ENCODE measurements around the gene C2CD3.
"Not testable (repeated sequence)": the region's sequence is repeated elsewhere in the genome, so short reads cannot be mapped to it uniquely, and the experiment has no call there.

Gene C2CD3

GRCh38 chr11:74002832-74003231 is 168.0 kb downstream of the C2CD3 start:
- DNase-seq (ENCODE audit: low read depth, low spot score), result no peak

- no peak for DNase-seq (ENCODE audit: low read depth, low spot score)
Measured at GRCh38 chr11:74001822-74002286, 168.9 kb downstream of the C2CD3 start.

- DNase-seq (ENCODE audit: low read depth, low spot score), result no peak
Measured at GRCh38 chr11:74000307-74001133, 170.3 kb downstream of the C2CD3 start.

- DNase-seq (ENCODE audit: low read depth, low spot score), result no peak
Measured at GRCh38 chr11:73999581-74000306, 171.1 kb downstream of the C2CD3 start.

- DNase-seq (ENCODE audit: low read depth, low spot score), result no peak
Measured at GRCh38 chr11:73998846-73999575, 171.8 kb downstream of the C2CD3 start.

- DNase-seq (ENCODE audit: low read depth, low spot score), result no peak
Measured at GRCh38 chr11:73997120-73997770, 173.6 kb downstream of the C2CD3 start.

- no peak for DNase-seq (ENCODE audit: low read depth, low spot score)
Measured at GRCh38 chr11:73996161-73996747, 174.5 kb downstream of the C2CD3 start.

GRCh38 chr11:73995731-73996130 is 175.1 kb downstream of the C2CD3 start:
- DNase-seq (ENCODE audit: low read depth, low spot score), result no peak

- DNase-seq (ENCODE audit: low read depth, low spot score), result no peak
Measured at GRCh38 chr11:73995247-73995646, 175.6 kb downstream of the C2CD3 start.

GRCh38 chr11:73991471-73992006 is 179.3 kb downstream of the C2CD3 start:
- no peak for DNase-seq (ENCODE audit: low read depth, low spot score)

- DNase-seq (ENCODE audit: low read depth, low spot score), result no peak
Measured at GRCh38 chr11:73990730-73991129, 180.1 kb downstream of the C2CD3 start.

GRCh38 chr11:73989156-73989555 is 181.6 kb downstream of the C2CD3 start:
- no peak for DNase-seq (ENCODE audit: low read depth, low spot score)

- no peak for DNase-seq (ENCODE audit: low read depth, low spot score)
Measured at GRCh38 chr11:73988227-73988626, 182.6 kb downstream of the C2CD3 start.

- not testable (repeated sequence) for DNase-seq (ENCODE audit: low read depth, low spot score)
Measured at GRCh38 chr11:73985661-73986060, 185.1 kb downstream of the C2CD3 start.

- no peak for DNase-seq (ENCODE audit: low read depth, low spot score)
Measured at GRCh38 chr11:73983741-73984538, 186.9 kb downstream of the C2CD3 start.

- peak; percentile 83 for DNase-seq (ENCODE audit: low read depth, low spot score)
Measured at GRCh38 chr11:73982990-73983740, 187.6 kb downstream of the C2CD3 start.

- DNase-seq (ENCODE audit: low read depth, low spot score), result peak; percentile 65
Measured at GRCh38 chr11:73982595-73982989, 188.2 kb downstream of the C2CD3 start, which contains the start of gene UCP2. UCP2 (minus strand) TSS chr11:73982843; CDS start chr11:73978378, 4,465 bp downstream.

GRCh38 chr11:73981051-73981805 is 189.6 kb downstream of the C2CD3 start:
- DNase-seq (ENCODE audit: low read depth, low spot score), result no peak

All from activated naive CD8-positive, alpha-beta T cell treated with anti-CD3 and anti-CD28 coated beads, Interleukin-2, amount 50 U/mL, for 16 hours (primary cell).